ENCODE measurements around the gene A4GALT. TPM values are rescaled to one million over a fixed set of nuclear protein-coding genes. Genes with fewer than 3 reads are reported as not detected.

Gene A4GALT
- total RNA-seq, 4 donors from 2014 or later: 10.9 to 36.4 (median 23.3) TPM

DNA sequence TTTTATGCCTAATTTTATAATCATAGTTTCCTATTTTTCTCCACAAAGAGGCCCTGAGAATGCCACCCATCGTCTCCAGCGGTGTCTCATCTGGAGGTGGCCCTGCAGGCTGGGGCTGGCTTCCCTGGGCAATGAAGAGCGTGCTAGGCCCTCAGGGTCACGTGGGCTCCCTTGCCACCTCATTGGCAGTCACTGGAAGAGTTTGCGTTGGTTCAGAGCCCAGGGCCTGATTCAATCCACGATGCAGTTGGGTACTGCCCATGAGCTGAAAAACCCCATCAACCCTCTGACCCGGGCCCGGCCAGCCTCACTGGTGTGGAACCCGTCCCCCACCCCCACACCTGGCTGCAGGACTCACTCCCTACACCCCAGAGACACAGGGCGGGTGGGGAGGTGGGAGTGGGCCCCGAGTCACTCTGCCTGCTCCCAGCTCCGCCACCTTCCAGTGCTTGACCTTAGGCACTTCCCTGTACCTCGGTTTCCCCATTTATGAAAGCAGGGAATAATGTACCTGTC is 43.4 kb upstream of the A4GALT start:
- TF ChIP-seq, protein P1, sequence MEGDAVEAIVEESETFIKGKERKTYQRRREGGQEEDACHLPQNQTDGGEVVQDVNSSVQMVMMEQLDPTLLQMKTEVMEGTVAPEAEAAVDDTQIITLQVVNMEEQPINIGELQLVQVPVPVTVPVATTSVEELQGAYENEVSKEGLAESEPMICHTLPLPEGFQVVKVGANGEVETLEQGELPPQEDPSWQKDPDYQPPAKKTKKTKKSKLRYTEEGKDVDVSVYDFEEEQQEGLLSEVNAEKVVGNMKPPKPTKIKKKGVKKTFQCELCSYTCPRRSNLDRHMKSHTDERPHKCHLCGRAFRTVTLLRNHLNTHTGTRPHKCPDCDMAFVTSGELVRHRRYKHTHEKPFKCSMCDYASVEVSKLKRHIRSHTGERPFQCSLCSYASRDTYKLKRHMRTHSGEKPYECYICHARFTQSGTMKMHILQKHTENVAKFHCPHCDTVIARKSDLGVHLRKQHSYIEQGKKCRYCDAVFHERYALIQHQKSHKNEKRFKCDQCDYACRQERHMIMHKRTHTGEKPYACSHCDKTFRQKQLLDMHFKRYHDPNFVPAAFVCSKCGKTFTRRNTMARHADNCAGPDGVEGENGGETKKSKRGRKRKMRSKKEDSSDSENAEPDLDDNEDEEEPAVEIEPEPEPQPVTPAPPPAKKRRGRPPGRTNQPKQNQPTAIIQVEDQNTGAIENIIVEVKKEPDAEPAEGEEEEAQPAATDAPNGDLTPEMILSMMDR (IDR thresholded peaks at IDR 0.05; ENCODE audit: low read depth): no peak

DNA sequence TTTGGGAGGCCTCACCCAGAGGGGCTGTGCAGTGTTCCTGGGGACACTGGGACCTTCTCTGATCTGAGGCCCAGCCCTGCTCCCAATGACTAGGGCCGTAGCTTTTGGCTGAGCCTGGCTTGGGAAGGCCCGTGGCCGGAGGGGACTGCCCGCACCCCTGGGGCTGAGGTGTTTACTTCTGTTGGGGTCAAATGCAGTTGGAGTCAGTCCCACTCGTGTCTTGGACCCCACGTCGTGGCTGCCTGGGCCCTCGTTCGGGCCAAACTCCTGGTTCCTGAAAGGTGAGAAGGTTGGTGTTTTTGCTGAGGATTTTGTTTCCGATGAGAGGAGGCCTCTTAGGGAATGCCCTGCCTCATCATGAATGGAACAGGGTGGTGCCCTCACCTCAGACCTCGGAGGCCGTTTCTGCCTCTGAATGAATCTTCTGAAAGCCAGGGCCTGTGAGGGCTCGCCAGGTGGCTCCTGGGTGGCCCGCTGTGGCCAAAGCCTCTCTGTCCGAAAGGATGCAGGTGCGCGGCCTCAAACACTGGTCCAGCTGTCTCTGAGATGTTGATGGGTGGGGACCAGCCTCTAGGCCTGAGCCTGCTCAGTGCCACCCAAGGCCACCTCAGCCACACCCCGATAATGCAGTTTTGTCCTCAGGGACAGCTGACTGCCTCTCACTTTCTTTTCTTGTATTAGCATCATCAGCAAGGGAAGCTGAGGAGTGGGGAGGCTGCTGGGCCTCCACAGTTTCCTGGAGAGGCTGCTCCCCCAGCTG is 40.3 kb upstream of the A4GALT start:
- TF ChIP-seq, protein P1 (IDR thresholded peaks at IDR 0.05; ENCODE audit: low read depth): no peak

DNA sequence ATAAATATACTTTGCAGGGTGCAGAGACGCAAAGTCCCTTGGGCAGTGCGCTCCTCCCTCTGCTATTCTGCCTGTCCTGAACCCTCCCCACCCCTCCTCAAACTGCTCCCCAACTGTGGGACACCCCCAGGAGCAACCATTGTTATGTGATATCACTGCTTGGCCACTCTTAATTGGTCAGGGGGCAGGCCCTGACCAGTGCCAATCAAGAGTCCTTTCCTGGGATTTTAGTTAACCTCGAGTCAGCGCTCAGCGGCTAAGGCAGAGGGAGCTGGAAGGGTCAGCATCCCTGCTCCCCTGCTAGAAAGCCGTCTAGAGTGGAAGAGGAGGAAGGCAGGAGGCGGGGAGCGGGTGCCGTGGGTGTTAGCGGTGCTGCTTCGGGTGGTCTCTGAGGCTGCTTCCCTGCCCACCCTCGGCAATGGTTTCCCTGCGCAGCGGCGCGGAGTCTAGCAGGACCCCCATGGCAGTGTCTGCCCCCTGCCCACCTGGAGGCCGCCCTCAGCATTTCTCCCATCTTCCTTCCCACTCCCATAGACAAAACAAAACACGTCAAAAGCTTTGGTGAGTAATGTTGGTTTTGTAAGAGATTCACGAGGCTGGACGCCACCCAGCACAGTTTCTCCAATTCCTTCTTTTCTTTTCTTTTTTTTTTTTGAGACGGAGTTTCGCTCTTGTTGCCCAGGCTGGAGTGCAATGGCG is 38.4 kb upstream of the A4GALT start:
- TF ChIP-seq, protein P1 (IDR thresholded peaks at IDR 0.05; ENCODE audit: low read depth): no peak

DNA sequence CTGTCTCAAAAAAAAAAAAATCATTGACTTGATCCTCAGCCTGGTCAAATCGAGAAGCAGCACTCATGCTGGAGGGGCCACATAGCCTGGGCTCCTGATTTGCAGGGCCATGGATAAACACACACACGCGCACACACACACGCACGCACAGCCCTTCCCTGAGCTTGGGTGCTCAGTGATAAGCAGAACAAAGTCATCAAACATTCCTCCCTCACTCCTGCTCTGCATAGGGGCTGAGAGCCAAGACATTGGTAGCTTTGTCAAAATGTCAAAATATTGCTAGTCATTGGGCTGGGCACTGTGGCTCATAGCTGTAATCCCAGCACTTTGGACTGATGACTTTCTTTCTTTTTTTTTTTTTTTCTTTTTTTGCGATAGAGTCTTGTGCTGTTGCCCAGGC is 34.0 kb upstream of the A4GALT start:
- TF ChIP-seq, protein P1 (IDR thresholded peaks at IDR 0.05; ENCODE audit: low read depth): no peak

DNA sequence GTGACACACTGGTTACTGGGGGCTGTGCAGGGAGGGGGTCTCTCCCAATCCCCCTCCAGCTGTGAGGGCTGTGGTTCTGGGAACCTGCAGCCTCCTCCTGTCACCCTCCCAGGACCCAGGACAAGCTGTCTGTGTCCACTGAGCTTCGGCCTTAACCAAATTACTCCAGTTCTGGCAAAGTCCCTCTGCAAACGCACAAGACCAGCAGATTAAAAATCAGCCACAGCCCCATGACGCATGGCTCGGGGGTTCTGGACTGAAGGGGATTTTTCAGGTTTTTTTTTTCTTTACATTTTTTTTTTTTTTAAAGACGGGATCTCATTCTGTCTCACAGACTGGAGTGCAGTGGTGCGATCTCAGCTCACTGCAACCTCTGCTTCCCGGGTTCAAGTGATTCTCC is 32.2 kb upstream of the A4GALT start:
- TF ChIP-seq, protein P1 (IDR thresholded peaks at IDR 0.05; ENCODE audit: low read depth): no peak

DNA sequence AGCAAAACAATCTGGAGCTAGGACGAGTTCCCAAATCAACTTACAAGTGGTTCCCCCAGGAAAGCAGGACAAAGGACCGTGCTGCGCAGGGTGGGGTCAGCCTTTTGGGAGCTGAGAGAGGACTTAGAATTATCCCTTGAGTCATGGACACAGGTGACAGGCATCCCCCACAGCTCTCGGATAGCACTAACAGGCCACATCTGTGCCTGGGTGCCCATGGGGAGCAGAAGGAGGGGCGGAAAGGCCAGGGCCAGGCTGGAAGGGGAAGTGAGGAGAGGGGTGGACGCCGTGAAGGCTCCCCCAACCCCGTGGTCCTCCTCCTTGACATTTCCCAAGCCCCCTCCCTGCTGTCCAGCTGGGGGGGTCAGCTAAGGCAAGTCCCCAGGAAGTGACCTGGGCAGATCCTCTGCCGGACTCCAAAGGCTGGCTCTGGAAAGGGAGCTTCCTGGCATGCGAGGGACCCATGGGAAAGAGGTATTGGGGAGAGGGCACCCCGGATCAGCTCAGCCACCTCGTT is 31.6 kb upstream of the A4GALT start:
- TF ChIP-seq, protein P1 (IDR thresholded peaks at IDR 0.05; ENCODE audit: low read depth): no peak
